ENCODE data around the gene TTLL7. TPM values are rescaled to one million over a fixed set of nuclear protein-coding genes. Genes with fewer than 3 reads are reported as not detected.

The TTLL7 gene
- total and polyA plus RNA-seq, 2 experiments from 2014 or later: 4.1 to 6.7 TPM

GRCh38 chr1:83909687-83910086, 89.2 kb downstream of the TTLL7 start (continued):
- TF ChIP-seq ZNF462 (CRISPR knock-in tag; IDR thresholded peaks at IDR 0.05): no peak
- TF ChIP-seq CREB1 (CRISPR knock-in tag; IDR thresholded peaks at IDR 0.05; ENCODE audit: low read depth): no peak
- no peak for TF ChIP-seq REST (IDR thresholded peaks at IDR 0.05; ENCODE audit: unreplicated experiment)
- TF ChIP-seq NANOG (IDR thresholded peaks at IDR 0.05; ENCODE audit: borderline replicate concordance): no peak
- TF ChIP-seq ETS1 (IDR thresholded peaks at IDR 0.05): no peak
- TF ChIP-seq STAT1 (IDR thresholded peaks at IDR 0.05; ENCODE audit: unreplicated experiment): no peak
- TF ChIP-seq EZH2 (IDR thresholded peaks at IDR 0.05; ENCODE audit: low read depth, unreplicated experiment): no peak

All from GM23338 (cell line).